NCI-H1092 (cell line): ENCODE data around the gene FOXD3.
"Not testable (repeated sequence)": the region's sequence is repeated elsewhere in the genome, so short reads cannot be mapped to it uniquely, and the experiment has no call there.

Source experiments
- DNase-seq: peaks from one replicate; lab custom pipeline; 2025; lab: John Stamatoyannopoulos, UW

The FOXD3 gene

DNA sequence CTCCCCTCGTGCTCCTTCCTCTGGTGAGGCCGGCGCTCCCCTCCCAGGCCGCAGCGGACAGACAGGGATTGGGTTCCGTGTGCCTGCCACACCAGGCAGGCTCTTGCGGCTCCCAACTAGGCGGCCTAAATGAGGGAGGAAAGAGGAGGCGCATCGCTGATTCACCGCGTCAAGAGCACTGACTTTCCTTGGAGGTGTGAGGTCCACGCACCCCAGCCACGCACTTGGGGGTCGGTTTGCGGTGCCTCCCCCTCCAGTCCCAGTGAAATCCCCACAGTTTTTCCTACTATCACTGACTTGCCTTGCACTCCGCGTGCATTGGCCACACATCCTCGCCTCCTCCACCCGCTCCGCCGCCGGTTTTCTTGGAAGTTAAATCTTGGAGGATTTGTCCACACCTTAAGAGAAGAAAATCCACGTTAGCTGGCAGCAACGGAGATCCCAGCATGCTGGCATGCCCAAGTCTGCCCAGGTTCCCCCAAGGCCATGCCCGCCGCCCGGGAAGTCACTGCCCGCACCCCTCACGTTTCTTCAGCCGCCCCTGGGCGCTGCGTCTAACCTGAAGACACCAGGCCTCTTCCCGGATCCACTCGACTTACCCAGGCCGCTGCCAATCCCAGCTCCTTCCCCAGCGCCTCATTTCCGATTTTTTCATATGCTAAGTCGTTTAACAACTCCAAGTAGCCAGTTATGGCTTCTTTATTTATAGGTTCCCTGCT lies 1.1 kb upstream of the FOXD3 start:
- no peak for DNase-seq

DNA sequence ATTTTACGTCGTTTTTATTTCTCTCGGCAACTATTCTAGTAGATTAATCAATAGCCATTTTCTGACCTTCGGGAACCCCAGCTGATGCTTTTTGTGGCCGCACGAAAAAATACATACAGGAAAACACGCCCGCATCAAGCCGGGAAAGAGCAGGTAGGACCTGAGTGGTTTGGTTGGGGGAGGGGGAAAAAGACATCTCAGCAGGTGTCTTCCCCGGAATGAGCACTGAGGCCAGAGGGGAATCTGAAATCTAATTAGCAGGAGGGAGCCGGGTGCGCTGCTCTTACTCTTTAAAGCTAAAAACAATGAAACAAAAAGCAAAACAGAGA lies 618 bp upstream of the FOXD3 start:
- no peak for DNase-seq

DNA sequence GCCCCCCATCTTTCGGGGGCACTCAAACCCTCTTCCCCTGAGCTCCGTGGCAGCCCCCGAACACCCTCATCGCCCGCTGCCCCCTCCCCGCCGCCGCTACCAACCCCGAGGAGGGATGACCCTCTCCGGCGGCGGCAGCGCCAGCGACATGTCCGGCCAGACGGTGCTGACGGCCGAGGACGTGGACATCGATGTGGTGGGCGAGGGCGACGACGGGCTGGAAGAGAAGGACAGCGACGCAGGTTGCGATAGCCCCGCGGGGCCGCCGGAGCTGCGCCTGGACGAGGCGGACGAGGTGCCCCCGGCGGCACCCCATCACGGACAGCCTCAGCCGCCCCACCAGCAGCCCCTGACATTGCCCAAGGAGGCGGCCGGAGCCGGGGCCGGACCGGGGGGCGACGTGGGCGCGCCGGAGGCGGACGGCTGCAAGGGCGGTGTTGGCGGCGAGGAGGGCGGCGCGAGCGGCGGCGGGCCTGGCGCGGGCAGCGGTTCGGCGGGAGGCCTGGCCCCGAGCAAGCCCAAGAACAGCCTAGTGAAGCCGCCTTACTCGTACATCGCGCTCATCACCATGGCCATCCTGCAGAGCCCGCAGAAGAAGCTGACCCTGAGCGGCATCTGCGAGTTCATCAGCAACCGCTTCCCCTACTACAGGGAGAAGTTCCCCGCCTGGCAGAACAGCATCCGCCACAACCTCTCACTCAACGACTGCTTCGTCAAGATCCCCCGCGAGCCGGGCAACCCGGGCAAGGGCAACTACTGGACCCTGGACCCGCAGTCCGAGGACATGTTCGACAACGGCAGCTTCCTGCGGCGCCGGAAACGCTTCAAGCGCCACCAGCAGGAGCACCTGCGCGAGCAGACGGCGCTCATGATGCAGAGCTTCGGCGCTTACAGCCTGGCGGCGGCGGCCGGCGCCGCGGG lies 837 bp downstream of the FOXD3 start:
- peak; percentile 5 for DNase-seq

DNA sequence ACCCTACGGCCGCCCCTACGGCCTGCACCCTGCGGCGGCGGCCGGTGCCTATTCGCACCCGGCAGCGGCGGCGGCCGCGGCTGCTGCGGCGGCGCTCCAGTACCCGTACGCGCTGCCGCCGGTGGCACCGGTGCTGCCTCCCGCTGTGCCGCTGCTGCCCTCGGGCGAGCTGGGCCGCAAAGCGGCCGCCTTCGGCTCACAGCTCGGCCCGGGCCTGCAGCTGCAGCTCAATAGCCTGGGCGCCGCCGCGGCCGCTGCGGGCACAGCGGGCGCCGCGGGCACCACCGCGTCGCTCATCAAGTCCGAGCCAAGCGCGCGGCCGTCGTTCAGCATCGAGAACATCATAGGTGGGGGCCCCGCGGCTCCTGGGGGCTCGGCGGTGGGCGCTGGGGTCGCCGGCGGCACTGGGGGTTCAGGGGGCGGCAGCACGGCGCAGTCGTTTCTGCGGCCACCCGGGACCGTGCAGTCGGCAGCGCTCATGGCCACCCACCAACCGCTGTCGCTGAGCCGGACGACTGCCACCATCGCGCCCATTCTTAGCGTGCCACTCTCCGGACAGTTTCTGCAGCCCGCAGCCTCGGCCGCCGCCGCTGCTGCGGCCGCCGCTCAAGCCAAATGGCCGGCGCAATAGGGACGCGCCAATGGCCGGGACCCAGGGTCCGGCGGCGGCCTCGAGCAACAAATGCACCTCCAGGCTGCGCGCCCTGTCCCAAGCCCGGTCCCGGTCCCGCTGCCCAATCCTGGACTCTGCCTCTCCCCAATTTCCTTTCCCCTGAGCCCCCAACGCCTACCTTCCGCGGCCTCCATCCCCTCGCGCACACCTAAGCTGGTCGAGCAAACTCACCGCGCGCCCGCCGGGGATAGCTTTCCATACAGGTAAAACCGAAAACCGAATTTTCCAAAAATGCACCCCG lies 1.8 kb downstream of the FOXD3 start:
- DNase-seq = no peak

DNA sequence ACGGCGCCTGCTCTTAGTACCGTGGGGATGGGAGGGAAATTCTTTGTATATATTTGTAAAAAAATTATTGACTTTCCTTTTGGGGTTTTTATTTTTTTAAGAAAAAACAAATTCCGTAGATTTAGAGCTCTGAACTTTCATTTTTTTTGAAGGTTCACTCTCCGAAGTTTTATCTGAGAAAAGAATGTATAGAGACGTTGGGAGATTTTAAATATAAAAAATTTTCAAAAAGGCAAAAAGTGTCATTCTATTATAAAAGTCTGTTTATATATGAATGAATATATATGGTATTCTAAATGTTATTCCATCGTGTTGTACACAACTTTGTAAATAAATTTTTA lies 2.4 kb downstream of the FOXD3 start:
- DNase-seq = no peak

DNA sequence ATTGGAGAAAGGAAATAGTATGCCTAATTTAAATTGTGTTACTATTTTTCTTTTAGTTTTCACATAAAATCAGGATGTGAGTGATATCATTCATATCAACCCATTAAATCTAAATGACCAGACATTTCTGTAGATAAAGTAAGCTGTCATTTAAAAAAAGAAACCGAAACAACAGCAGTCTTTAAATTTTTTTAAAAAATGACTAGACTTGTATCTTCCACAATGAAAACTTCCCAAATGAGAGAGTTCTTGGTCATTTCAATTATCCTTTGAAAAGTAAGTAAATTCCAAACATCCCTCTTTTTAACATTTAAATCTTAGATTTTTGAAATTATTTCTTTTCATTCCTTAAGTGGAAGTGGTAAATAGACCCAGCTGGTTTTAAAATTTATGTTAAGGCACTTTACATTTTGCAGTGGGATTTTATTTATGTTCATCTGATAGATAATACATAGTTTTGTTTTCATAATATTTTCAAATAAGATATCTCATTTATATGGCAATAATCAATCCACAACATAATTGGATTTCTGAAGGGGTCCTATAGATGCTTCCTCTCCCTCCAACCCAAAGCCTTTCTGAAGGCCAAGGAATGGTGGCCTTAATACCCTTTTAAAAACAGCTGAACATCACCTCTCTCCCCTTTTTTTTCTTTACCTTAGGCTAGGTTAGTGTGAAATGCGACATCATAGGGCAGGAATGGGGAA lies 3.1 kb downstream of the FOXD3 start:
- DNase-seq = no peak

DNA sequence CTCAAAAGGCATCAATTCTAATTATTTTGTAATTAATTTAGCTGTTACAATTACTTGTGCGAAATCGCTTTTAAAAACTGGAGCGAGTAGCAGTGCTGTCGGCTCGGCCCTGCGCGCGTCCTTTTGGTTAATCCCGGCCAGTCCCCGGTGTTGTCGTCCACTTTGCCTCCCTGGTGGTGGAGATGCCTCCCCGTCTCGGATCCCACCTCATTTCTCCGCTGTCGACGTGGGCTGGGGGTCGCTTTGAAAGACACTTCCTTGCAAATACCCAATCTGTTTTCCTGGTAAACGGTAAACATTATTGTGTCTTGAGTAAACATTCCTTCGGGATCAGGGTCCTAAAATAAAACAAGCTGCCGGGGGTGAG lies 3.7 kb downstream of the FOXD3 start:
- no peak for DNase-seq

DNA sequence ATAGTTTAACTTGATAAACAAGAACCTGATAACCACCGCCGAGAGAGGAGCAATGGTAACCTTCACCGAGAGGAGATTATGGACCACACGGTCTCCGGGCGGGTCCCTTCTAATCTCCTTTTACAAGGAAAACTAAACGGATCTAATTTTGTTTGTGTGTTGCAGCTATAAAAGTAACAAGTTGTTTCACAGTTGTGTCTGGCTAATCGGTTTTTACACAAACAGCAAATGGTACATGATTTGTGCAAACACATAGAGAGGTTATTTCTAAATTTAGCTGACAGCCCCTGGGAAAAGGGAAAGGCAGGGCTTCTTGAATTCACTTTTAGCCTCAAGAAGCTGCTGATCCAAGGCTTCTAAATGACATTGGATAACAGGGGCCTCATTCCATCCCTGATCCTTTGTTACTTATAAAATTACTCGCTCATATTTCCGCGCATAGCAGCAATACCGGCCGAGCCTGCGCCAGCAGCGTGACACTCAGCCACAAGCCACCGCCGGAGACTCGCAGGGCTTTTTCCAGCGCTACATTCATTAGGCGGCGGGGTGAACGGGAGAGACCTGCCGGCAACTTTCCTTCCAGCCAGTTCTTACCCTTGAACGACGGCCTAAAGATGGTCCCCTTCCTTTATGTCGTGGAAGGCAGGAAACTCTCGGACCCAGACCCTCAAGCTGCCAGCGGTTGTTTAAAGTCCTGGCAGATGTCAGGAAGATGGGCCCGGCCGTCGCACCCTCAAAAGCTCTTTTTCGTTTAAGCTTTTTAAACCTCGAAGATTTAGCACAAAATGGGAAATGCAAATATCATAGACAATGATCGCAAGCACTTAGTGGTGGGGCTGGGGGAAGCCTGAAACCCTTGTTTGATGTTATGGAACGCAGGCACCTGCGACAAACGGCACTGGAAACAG lies 4.4 kb downstream of the FOXD3 start:
- no peak for DNase-seq

DNA sequence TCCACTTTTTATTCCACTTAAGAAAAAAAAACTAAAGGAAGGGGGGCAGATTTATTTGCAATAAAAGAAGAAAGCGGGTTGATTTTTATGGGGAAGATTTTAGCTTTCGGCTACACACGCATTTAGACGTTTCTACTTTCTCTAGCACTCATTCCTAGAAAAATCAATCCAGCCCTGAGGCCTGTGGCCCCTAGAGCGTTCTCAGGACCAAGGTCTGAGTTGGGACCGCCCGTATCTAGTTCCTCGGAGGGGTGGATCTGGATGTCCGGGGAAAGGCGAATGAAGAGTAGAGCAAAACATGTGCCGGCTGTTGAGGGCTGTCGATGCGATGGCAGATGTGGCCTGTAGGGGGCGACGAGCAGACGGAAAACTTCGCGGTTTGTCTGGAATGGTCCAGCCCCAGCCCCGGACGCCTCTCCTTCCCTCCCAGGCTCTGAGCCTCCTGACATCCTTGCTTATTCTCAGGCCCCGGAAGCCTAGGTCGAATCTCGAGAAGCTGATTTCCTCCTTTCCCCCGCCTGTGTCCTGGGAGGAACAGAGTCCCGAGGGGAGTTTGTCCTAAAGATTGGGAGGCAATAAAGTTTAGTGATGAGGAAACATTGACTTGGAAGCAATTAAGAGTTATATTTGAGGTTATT lies 5.2 kb downstream of the FOXD3 start:
- DNase-seq = peak; percentile 3

DNA sequence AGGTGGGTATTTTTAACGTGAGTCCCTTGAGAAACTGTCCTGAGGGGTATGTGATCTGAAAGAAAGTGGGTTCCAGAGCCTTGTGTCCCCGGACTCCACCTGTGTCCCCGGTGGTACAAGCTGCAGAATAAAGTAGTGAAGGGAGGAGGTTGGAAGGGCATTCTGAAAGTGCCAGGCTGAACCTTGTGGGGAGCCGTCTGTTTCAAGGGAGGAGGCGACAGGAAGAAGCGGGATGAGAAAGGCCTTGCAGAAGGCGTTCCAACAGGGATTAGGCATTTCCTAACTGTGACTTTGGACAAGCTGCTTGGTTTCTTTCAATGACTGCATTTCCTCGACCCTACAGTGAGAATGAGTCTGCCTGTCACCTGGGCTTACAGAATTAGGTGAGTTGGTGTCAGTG lies 5.8 kb downstream of the FOXD3 start:
- no peak for DNase-seq

DNA sequence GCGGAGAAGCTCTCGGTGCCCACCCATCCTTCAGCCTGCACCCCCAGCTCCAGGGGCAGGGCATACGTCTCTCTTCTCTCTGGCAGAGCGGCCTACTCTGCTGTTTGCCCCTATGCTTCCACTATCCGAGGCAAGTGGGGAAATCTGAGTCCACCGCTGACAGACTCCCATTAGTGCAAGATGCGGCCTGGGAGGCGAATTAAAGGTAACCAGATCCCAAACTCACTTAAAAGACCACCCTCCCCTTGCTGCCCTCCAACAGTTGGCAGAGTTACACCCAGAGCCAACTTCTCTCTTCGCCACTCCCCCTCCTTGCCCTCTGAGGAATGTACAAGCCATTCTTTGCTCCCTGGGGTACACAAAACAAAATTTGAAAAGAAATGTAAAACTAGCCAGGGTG lies 6.4 kb downstream of the FOXD3 start:
- no peak for DNase-seq

DNA sequence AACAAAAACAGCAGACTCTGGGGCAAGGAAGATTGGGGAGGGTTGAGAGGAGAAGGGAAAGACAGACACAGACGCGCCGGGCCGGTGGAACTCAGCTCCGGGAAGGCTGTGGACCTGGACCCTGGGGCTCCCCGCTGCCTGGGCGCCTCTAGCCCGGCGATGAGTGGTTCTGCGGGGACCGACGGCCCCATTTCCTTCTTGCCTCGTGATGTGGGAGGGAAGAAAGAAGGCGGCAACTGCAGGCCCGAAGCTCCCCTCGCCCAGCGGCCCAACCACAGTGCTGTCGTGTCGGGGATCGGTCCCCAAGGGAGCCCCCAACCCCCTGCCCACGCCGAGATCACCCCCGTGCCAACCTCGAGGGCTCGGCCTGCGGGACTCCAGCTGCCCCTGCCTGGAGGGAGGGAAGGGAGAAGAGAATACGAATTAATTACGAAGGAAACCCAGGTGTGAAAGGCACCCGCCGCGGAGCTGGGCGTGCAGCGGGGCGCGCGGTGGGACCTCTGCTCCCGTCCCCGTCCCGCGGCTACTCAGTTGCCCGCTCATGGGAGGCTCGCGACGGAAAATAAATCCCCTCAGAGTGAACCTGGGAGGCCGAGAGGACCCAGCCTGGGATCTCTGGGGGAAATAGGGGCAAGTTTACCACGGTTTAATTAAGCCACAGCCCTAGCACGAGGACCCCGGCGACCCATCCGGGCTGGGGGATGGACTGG lies 7.4 kb downstream of the FOXD3 start:
- DNase-seq = no peak

DNA sequence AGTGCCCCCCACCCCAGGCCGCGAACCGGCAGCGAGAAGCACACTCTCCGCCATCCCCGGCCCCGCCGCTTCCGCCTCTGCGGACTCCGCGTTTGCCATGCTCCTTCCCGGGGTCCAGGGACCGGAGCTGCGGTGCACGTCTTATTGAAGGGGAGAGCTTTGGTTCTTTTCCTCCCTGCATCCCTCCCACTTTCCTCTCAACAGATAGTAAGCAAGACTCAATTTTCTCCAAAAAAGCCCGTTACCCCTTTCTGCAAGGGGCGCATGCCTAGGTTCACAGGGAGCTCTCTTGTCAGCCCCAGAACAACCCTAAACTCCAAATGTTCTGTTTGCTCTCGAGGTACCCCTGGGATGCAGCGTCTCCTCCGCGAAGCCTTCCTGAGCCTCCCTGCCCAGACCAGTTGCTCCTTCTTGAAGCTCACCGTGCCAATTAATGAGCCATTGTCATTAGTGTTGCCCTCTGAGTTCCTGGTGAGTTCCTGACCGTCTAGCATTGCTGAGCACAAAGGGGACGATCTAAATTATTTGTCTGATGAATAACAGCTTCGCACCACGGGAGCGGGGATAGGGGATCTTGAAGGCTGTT lies 8.1 kb downstream of the FOXD3 start:
- no peak for DNase-seq

DNA sequence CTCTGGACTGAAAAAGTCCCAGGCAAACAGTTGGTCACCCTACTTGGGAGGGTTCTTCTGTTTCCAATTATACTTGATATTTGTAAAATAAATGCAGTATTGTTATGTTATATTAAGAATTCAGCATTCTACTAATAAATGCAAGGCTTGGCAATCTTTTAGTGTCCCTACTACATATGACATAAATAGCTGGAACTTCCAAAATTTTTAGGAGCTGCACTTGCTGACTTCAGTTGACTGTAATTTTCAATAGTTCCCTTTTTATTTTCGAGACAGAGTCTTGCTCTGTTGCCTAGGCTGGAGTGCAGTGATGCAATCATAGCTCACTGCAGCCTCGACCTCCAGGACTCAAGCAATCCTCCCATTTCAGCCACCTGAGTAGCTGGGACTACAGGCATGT lies 20.0 kb downstream of the FOXD3 start:
- no peak for DNase-seq

DNA sequence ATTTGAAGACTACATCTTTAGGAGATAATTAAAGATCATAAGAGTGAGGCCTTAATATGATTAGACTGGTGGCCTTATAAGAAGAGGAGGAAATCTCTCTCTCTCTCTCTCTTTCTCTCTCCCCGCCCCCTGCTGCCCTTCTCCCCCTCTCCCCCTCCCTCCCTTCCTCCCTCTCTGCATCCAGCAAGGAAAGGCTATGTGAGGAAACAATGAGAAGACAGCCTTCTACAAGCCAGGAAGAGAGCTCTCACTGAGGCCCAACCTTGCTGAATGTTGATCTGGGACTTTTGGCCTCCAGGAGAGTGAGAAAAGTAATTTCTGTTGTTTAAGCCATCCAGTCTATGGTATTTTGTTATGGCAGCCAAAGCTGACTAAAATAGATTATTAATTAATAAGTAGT lies 21.6 kb downstream of the FOXD3 start:
- DNase-seq = no peak

DNA sequence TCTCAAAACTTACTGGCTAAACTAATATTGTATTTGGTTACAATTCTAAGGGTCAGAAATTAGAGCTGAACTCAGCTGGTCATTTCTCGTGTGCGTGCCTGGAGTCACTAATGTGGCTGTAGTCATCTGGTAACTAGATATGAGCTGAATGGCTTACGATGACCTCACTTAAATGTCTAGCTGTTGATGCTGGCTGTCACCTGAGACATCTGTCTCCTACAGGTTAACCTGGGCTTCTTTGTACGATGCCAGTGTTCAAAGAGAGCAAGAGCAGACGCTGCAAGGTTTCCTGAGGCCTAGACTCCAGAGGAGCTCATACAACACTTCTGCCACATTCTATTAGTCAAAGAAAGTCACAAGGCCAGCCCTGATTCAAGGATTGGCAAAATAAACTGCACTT lies 28.0 kb downstream of the FOXD3 start:
- DNase-seq = no peak

DNA sequence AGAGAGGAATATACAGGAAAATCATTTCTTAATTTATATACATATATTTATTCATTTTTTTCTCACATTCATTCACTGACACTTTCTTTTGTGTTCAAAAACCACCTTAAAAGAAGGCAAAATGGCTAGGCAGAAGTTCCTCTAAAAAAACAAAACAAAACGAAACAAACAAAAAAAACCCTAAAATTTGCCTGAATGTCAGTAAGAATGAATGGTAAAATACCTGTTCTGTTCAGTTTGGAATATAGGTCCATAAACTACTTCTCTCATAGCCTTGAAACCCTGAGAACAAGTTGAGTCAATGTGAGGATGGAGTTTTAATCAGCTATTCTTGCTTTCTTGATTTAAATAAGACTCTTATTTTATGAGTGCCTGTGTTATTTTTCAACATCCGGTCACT lies 30.4 kb downstream of the FOXD3 start:
- DNase-seq = no peak

DNA sequence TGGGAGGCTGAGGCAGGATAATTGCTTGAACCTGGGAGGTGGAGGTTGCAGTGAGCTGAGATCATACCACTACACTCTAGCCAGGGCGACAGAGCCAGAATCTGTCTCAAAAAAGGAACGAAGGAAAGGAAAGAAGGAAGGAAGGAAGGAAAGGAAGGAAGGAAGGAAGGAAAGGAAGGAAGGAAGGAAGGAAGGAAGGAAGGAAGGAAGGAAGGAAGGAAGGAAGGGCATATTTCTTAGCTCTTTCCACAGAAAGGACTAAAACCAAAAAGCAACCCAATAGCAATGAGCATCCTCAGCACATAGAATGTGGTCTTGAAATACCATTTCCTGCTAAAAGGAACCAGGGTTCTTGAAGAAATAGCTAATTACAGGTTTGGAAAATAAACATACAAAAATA lies 33.9 kb downstream of the FOXD3 start:
- not testable (repeated sequence) for DNase-seq

DNA sequence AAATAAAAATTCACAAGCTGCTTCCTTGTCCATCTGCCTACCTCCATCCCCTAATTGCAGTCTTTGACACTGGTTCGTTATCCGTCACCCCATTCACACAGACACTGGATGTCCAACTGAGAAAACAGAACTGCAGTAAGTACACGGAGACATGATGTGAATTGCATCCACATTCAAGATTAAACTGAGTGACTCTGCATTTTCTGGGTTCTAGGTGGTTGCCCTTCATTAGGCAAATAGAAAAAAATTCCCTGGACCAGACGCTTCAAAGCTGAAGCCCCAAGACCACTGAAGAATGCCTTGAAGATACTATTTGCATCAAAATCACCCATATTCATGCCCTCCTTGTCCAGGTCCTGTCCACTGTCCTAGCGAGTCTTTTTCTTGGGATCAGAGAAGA lies 37.2 kb downstream of the FOXD3 start:
- no peak for DNase-seq

DNA sequence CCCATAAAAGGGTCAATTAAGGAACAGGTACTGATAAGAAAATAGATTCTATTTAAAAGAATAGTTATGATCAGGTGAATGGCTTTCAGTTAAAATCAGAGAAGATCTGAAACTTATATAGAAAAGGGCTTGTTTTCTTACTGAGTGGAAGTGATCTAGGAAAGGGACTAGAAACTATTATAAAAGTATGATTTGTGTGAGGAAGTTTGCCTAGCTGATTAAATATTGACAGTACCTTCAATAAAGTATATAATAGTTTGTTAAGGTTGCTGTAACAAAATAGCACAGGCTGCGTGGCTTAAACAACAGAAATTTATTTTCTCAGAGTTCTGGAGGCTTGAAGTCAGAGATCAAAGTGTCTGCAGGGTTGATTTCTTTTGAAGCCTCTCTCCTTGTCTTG lies 39.7 kb downstream of the FOXD3 start:
- no peak for DNase-seq
